Activated naive CD8-positive, alpha-beta T cell treated with anti-CD3 and anti-CD28 coated beads for 36 hours (primary cell): ENCODE measurements around the gene KDSR. TPM values are rescaled to one million over a fixed set of nuclear protein-coding genes. Genes with fewer than 3 reads are reported as not detected.

Experiments used
- total RNA-seq, 2 experiments: library from RNA; stranded (reverse); gene quantifications; one replicate each; pipeline ENCODE4 v1.2.3, GENCODE V29; 2021

KDSR gene
- total RNA-seq, 2 experiments from 2014 or later = 50.5 to 55.8 TPM

Other genes with a start within 250 kb of the KDSR start
- gene BCL2, start 47.4 kb downstream of the KDSR start, total RNA-seq = 10 to 100 TPM; 62.8 to 67.3 TPM
- gene VPS4B, start 55.3 kb upstream of the KDSR start, total RNA-seq = 10 to 100 TPM; 43.3 to 47.3 TPM
- not detected for gene SERPINB5, start 109.8 kb upstream of the KDSR start, total RNA-seq
- not detected for gene SERPINB12, start 175.2 kb upstream of the KDSR start, total RNA-seq
- gene SERPINB13, start 220.1 kb upstream of the KDSR start, total RNA-seq = not detected